ENCODE results near the gene CAMK2D.

CAMK2D gene

DNA sequence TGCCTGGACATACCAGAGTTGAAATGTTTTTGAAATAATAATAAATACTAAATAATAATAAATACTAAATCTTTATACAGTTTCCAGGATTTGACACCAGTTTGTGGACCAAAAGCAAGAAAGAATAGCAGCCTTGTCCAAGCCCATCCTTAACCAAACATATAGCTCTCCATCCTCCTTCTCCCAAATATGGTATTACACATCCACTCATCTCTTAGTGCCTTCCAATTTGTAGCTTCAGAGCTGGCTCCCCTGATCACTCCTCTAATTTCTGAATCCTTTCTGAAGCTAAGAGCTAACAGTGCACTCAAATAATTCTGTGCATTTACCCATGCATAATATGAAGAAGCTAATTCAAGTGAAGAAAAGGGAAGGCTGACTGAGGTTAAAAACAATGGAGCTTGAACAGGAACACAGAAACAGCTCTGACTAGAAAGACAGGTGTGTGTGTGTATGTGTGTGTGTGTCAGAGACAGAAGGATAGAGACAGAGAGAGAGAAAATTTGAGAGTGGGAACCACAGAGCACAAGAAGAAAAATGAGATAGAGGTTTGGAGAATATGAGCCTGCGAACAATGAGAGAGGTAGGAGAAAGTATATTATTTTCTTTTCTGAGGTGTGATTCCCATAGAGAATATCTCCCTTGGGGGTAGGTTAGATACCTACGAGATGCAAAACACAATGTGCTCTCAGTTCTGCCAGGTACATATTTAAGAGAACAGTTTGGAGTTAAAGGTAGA, 123.5 kb downstream of the CAMK2D start:
- no peak for DNase-seq (ENCODE audit: low read depth)

- DNase-seq (ENCODE audit: low read depth), result no peak
Observed at GRCh38 chr4:113637363-113637762, 124.2 kb downstream of the CAMK2D start.

DNA sequence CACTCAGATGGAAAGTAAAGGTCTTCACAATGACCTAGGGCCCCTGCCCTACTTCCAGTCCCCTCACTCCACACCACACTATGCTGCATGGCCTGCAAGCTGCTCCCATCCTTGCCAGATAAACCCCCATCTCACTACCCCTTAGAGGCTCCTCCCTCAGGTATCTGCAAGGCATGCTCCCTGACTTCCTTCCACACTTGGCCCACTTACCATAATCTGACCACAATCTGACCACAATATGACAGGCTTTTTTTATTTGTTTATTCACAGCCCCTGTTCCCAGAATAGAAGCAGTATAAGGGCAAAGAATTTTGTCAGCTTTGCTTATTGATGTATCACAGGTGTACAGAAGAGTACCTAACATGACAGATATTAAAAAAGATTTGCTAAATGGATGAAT, 124.7 kb downstream of the CAMK2D start:
- DNase-seq (ENCODE audit: low read depth), result no peak

GRCh38 chr4:113636438-113636818, 125.1 kb downstream of the CAMK2D start:
- no peak for DNase-seq (ENCODE audit: low read depth)

DNA sequence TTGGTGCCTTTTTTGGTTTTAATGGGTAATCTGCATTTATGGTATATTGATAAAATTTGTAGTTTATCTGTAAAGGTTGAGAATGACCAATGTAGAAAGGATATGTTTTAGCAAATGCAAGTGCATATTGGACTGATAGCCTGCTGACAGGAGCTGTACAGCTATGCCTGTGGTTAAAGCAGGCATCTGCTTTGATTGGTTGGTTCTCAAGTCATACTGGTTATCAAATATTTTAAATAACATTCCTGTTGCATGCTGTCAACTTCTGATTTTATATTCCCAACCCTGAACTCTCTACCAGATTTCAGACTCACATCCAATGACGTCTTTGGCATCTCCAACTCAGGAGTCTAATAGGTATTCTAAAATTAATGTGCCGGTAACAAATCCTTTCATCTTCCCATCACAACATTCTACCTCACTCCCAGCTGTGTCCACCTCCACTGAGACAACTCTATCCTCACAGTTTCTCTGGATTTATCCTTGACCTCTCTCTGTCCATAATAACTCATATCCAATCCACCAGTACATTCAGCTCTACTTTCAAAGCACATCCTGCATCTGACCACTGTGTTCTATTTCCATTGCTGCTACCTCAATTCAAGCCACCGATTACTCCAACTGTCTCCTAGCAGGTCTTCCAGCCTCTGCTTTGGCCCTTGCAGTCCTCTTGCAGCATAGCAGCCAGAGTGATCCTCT, 125.7 kb downstream of the CAMK2D start:
- peak; percentile 53 for DNase-seq (ENCODE audit: low read depth)

GRCh38 chr4:113634081-113634969, 127.2 kb downstream of the CAMK2D start:
- no peak for DNase-seq (ENCODE audit: low read depth)

GRCh38 chr4:113633467-113633866, 128.1 kb downstream of the CAMK2D start:
- no peak for DNase-seq (ENCODE audit: low read depth)

DNA sequence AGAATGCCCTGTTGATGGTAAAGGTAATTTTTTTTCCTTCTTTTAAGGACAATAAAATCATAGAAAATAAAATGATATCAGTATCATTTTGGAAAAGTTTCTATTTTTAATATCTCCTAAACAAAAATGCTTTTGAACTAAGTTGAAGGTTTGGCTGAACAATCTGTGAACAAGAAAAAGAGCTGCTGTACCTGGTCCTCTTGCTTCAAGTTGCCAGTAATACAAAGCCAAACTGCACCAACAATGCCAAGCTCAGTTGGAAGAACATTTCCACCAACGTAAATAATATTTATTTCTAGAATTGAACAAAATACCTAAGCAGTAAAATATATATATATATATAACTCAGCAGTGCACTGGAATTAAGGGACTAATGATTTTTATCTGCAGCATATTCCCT, 132.8 kb downstream of the CAMK2D start:
- DNase-seq (ENCODE audit: low read depth), result no peak

DNA sequence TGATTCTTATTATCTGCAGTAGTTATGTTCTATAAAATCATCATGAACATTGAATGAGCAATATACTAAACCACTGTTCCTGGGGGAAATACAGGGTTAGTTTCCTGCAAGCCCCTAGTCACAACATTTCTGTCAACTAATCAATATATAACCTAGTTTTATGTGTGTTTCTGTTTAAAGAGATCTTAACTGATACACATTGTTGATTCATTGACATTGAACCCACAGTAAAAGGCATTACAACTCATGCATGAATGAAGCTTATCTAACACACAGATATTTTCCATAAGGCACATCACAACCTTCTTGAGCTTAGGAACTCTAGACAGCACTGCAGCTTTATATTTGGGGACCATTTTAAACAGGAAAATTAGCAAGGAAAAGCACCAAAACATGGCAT, 134.2 kb downstream of the CAMK2D start:
- no peak for DNase-seq (ENCODE audit: low read depth)

GRCh38 chr4:113625902-113626301, 135.6 kb downstream of the CAMK2D start:
- no peak for DNase-seq (ENCODE audit: low read depth)

DNA sequence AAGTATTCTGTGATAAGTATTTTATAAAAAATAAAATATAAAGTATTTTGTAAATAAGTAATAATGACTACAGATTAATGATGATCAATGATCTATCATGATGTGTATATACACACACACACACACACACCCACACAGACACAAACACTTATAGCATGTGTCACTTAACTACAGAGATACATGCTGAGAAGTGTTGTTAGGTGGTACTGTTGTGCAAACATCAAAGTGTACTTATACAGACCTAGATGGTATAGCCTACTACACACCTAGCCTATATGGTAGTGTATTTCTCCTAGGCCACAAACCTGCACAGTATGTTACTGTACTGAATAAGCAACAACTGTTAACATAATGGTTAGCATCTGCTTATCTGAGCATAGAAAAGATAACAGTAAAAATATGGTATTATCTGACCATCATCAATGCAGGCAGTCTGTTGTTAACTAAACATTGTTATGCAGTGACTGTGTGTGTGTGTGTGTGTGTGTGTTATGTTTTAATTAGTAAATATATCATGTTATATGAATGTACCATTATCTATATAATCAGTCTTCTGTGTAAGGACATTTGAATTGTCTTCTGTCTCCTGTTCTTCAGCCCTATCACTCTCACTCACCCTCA, 138.2 kb downstream of the CAMK2D start:
- no peak for DNase-seq (ENCODE audit: low read depth)

DNA sequence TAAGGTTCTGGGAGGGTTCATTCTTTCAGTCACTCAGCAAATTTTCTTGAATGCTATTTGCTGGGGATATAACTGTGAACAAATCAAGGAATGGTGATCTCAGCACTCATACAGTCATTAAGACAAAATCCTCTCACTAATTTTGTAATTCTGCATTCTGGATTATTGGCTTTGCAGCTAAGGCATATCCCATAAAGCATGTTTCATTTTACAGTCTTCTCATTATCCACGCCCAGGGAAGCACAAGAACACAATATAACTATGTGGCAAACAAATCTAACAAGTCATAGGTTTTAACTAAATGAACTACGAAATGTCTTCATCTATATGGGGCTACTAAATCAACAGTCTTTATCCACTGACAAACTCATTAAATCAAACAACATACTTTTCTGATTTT, 139.9 kb downstream of the CAMK2D start:
- no peak for DNase-seq (ENCODE audit: low read depth)

DNA sequence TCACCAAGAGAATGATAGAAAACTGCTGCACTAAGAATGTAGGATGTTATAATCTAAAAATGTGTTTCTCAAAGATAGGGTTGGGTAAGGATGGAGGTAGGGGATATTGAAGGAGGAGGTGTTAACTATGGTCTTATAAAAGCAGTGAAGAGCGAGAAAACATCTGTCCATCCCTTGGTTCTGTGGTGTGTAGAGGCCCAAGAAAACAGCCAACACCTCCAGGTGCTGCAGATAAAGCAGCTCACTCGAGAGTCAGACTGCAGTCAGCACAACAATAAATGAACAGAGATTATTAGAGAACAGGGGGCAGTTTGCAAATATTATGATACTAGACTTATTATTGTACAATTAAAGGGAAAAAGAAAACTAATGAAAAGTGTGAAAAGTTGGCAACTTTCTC, 141.5 kb downstream of the CAMK2D start:
- no peak for DNase-seq (ENCODE audit: low read depth)

GRCh38 chr4:113619526-113619925, 142.0 kb downstream of the CAMK2D start:
- no peak for DNase-seq (ENCODE audit: low read depth)

DNA sequence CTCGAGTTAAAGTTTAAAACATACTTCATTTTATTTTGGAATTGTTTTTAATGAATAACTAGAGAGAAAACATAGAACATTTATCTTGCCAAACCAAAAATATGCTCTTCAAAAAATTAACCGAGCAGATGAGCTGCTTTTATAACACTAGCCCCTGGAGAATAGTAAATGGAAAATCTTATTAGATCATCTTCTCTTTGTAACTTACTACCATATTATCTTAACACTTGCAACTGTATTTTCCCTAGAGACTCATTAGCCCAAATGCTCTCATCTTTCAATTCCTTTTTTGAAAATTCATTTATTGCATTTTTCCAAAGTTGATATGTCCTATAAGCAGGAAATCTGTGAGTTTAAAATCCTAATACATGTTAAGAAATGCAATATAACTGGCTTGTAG, 143.3 kb downstream of the CAMK2D start:
- DNase-seq (ENCODE audit: low read depth), result no peak

DNA sequence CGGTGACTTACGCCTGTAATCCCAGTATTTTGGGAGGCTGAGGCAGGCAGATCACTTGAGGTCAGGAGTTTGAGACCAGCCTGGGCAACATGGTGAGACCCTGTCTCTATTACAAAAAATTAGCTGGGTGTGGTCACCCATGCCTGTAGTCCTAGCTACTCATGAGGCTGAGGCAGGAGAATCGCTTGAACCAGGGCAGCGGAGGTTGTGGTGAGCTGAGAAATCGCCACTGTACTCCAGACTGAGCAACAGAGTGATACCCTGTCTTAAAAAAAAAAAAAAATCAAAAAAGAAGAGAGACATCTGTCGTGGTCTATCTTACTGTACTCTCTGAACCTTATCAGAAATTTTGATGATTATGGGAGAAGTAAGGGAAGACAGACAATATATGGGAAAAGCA, 144.3 kb downstream of the CAMK2D start:
- DNase-seq (ENCODE audit: low read depth), result no peak

GRCh38 chr4:113616443-113616842, 145.1 kb downstream of the CAMK2D start:
- no peak for DNase-seq (ENCODE audit: low read depth)

DNA sequence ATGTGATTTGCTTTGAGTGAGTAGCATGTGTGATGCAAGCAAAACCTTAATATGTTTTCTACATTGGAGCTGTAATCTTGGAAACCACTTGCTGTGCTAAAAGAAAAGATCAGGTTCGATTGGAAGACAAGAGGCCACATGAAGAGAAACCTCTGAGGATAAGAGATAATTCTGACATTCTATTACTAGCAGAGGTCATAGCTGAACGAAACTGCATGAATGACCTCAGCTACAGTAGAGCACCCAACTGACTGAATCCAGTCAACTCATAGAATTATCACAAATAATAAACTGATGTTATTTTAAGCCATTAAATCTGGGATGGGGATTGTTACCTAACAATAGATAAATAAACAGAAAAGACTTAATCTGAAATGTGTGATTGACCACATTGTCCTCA, 147.1 kb downstream of the CAMK2D start:
- DNase-seq (ENCODE audit: low read depth), result no peak

DNA sequence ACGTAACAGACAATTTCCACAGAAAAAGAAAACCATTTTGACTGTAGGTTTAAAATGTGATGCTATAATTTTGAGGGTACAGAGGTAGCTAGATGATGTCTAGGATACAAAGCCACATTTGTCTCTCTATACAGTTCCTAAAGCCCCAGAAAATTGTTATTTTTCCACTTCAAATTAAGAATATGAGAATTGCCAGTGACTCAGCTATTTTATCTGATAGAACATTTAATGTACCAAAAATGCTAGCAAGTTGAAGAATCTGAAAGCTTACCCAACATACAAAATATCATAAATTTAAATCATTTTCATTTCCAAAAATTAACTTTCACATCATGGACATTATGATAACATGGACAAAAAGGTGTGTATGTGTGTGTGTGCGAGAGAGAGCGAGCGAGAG, 148.0 kb downstream of the CAMK2D start:
- no peak for DNase-seq (ENCODE audit: low read depth)

DNA sequence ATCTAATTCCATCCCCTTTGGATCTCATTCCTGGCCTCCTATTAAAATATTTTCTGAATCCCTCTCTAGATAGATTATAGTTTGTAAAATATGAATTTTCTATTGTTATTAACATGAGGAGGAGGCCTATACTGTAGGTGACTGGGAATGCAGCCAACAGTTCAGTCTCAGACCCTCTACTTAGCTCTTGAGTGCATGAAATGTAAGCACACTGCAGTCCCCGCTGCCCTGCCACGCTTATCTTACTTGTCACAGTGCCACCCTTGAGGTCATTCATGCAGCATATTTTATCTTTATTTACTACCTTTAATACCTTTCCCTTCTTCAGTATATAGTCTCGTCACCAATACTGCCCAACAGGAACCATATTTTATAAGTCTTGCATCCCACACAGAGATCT, 151.0 kb downstream of the CAMK2D start:
- DNase-seq (ENCODE audit: low read depth), result no peak

DNA sequence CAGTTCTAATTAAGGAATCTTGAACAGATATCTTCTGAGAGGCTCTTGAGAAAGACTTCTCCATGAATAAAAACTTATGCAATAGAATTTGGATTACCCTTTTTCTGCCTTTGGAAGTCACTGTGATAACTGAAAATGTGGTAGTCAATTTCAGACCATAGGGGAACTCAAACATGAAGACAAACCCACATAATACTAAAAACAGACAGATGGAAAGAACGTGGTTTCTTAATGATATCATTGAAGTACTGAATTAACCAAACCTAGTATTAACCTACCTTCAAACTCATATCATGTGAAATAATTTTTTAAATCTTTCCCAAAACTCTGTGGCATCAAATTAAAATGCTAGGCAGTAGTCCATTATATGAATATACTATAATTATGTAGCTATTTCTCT, 153.5 kb downstream of the CAMK2D start:
- no peak for DNase-seq (ENCODE audit: low read depth)

DNA sequence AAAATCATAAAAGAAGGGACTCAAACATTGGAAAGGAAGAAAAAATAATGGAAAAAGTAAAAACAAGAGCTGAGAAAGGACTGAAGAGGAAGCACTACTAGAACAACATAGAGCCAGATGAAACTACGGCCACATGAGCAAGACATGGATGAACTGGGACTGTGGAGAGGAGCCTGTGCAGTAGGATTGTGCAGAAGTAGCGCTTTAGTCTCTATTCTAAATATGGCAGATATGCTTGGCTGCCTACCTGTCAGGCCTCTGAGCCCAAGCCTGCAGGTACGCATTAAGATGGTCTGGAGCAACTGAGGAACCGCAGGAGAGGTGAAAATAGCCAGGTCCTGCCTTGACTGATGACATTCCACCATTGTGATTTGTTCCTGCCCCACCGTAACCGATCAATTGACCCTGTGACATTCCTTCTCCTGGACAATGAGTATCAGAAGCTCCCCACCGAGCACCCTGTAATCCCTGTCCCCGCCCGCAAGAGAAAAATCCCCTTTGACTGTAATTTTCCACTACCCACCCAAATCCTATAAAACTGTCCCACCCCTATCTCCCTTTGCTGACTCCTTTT, 154.3 kb downstream of the CAMK2D start:
- DNase-seq (ENCODE audit: low read depth), result no peak

Data from GM04503 (cell line).